Thyroid gland (tissue), 4 donors: ENCODE results near the gene IFT43.

Experiments
- CTCF ChIP-seq, 6 experiments: fragments of 200-600 bp in 3 of 6; fragments of 450-650 bp in 3 of 6; sonication (generic) in 3 of 6; IDR thresholded peaks; one replicate each; pipeline ENCODE4 v1.5.1; 2016 to 2019; ENCODE audit warnings: antibody characterized with exemption in 6 of 6, mild to moderate bottlenecking in 2 of 6, inconsistent platforms in 1 of 6, moderate library complexity in 1 of 6
- POLR2A ChIP-seq, 2 donors: fragments of 450-650 bp; IDR thresholded peaks; one replicate each; pipeline ENCODE4 v1.6.1; 2017; ENCODE audit warnings: antibody characterized with exemption in 2 of 2, mild to moderate bottlenecking in 2 of 2, moderate library complexity in 1 of 2

- no peak for TF ChIP-seq CTCF (IDR thresholded peaks at IDR 0.05)
- TF ChIP-seq POLR2A (IDR thresholded peaks at IDR 0.05), result no peak
Observed at GRCh38 chr14:75971509-75971908, 14.1 kb upstream of the IFT43 start.
